Embryonic facial prominence (tissue), 1 donor: ENCODE measurements around the gene LTF.
A peak's percentile ranks its signal among the peaks of the same experiment; 100 is the strongest.

Experiments used
- DNase-seq: peaks from one replicate; pipeline ENCODE4 v3.0.0-alpha.2; 2016; ENCODE audit errors: extremely low spot score

Gene LTF

DNA sequence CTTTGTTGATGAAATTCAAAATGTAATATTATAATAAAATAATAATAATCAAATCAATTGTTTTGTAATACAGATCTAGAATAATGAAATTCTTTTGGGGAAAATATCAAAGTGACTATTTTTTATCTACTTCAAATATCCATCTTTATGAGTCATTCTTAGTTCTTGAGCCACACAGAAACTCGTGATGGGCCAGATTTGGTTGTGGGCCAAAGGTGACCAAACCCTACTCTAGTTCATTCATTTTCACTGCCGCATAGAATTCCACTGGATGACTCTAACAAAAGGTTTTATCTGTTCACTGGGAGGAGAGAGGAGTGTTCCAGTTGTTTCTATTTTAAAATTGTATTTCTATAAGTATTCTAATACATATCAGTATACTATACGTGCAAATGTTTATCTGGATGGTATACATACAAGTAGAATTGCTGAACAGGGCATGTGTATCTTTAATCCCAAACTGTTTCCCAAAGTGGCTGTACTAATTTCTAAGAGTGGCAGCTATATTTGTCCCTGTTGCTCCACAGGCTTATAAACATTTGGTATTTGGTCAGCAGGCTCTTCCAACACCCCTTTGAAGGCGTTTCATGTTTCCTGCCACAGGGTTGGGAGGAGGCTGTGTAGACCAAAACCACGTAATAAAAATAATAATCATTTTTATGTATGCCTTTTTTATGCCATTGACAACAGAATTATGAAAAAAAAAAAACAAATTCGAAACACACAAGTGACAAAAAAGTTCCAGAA lies 25.8 kb upstream of the LTF start:
- DNase-seq: no peak

GRCh38 chr3:46489875-46490274 lies 25.2 kb upstream of the LTF start:
- no peak for DNase-seq

GRCh38 chr3:46489381-46489780 lies 24.7 kb upstream of the LTF start:
- DNase-seq: no peak

- peak; percentile 74 for DNase-seq
Measured at GRCh38 chr3:46488735-46489361, 24.1 kb upstream of the LTF start.

DNA sequence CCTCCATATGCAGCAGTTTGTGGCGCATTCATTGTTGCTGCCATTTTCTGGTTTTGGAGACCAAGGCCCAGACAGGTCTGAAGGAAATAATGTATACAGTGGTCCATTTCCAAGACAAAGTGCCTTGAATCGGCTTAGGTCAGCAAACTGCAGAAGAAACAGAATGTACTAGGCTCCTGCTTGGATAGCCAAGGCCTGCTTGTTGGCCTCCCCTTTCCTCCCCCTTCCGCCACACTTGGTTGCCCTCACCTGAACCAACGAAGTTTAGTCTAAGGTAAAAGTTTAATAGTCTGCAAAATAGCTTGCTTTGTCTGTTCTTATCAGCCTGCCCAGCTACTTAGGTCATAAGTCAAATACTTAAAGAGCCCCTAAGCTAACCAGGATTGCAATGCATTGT lies 21.1 kb upstream of the LTF start:
- DNase-seq: no peak

- DNase-seq: no peak
Measured at GRCh38 chr3:46484911-46485778, 20.4 kb upstream of the LTF start.

GRCh38 chr3:46484388-46484787 lies 19.7 kb upstream of the LTF start:
- no peak for DNase-seq

DNA sequence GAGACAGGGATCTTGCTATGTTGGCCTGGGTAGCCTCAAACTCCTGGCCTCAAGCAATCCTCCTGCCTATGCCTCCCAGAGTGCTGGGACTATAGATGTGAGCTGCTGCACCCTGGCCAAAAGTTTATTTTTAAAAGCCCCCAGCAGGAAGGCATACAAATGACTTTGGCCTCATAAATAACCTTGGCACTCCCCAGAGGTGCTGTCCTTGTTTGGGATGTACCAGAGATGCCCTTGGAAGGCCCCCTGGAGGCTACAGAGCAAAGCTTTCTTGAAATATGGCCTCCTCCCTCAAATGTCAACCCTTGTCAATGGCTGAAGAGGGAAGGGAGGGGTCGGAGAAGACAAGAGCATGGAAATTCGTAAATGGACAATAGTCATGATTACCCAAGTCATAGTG lies 19.1 kb upstream of the LTF start:
- no peak for DNase-seq

- DNase-seq: no peak
Measured at GRCh38 chr3:46482632-46483350, 18.1 kb upstream of the LTF start.

- DNase-seq: no peak
Measured at GRCh38 chr3:46481636-46482035, 16.9 kb upstream of the LTF start.

GRCh38 chr3:46480491-46481195 lies 15.9 kb upstream of the LTF start:
- no peak for DNase-seq

- DNase-seq: no peak
Measured at GRCh38 chr3:46479696-46480095, 15.0 kb upstream of the LTF start.

GRCh38 chr3:46479021-46479420 lies 14.3 kb upstream of the LTF start:
- DNase-seq: no peak

DNA sequence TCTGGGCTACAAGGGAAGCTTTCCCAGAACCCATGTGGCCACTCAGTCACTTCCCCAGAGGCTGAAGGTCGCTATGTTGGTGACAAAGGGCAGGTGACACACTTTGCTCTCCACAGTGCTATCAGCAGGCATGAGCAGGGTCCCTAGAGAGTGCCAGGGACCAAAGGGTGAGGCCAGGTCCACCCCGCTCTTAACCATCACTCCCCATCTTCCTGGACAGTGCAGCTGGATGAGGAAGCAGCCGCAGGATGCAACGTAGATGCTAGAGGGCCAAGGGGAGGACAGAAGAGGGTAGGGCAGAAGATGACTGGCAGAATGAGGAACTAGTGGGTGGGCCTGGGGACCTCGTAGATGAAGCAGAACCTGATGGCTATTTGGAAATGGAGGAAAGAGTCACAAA lies 13.6 kb upstream of the LTF start:
- no peak for DNase-seq

- no peak for DNase-seq
Measured at GRCh38 chr3:46477756-46478155, 13.1 kb upstream of the LTF start.

DNA sequence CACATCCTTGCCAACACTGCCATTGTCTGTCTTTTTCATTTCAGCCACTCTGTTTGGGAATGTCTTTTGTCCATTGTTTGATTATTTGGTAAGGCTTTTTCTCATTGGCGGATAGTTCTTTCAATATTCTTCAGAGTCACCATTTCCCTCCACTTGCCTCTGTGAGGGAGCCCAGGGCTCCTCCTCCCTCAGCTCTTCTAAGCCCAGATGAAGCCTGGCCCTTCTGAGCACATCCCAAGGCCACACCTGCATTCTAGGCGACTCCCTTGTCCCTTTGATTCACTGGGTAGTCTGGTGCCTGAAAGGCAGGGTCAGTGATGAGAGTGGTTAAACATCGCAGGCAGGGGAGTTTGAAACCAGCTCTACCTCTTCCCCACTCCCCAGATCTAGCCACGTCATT lies 12.4 kb upstream of the LTF start:
- no peak for DNase-seq

DNA sequence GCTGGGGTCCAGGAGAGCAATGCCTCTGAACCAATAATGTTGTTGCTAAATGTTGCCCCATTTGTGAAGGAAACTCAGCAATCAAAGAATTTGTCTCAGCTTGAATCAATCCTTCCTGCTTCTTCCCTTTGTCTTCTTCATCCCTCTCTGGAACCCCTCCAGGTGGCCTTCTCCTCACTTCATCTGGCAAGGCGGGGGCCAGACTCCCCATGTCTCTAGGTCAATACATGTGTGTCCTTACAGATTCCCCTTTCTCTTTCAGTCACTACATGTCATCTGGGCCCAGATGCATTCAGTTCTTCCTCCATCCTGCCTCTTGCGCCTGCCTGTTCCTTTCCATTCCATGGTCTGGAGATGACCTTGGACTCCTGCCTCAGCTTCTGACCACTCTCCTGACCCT lies 8.0 kb upstream of the LTF start:
- no peak for DNase-seq

DNA sequence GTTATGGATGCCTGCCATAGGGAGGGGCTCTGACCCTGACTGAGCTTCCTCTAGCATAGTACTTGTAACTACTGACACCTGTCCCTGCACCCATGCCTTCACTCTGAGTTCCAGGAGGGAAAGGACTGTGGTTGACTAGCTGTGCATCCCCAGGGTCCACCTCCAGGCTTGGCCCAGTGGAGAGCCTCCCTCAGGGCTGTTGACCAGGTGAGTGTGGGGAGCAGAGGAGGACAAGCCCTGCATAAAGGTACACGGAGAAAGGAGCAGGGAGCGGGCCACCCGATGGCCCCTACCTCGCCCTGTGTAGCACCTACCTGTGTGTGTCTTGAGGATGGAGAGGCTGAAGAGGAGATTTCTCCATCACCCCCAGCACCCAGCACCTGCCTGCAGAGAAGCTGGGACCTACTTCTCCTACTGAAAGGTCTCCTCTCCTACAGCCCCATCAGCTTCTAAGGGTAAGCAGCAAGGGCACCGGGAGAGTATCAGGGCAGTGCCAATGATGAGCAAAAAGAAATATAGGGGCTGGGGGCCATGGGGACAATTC lies 6.7 kb upstream of the LTF start:
- DNase-seq: no peak

- no peak for DNase-seq
Measured at GRCh38 chr3:46470831-46471230, 6.1 kb upstream of the LTF start.

DNA sequence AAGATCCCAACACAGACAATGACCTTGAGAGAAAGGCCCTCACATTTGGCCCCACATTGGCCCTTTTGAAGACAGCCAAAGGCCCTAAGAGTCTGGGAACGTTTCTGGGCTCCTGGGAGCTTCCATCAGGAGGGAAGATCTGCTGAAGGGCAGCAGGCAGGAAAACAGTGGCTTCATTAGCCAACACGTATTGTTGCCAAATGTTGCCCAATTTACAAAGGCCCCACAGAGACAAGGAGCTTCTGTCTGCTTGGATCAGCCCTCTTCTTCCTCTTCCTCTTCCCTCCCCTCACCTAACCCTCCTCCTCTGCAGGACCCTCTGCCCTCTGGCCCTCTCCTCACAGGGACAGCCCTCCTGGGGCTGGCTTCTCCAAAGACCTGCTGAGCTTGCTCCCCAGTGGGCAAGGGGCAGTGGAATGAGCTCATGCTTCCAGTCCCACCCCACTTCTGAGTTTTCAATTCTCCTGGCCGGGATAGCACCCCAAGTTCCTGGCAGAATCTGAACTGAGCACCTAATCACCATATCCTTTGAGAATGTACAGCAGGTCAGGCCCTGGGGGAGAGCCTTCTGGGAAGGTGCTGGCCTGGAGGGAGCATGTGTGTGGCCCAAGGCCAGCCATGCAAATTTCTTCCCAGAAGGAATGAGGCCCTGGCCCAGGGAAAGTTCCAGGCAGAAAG lies 5.1 kb upstream of the LTF start:
- DNase-seq: no peak
